Medulla oblongata (tissue), 1 donor: ENCODE measurements around the gene GPR155.
A peak's percentile ranks its signal among the peaks of the same experiment; 100 is the strongest.
"Not testable (repeated sequence)": the region's sequence is repeated elsewhere in the genome, so short reads cannot be mapped to it uniquely, and the experiment has no call there.

ENCODE experiments used
- DNase-seq: peaks from one replicate; pipeline ENCODE4 v3.0.0-alpha.2; 2015; ENCODE audit errors: extremely low spot score

The GPR155 gene

GRCh38 chr2:174492963-174493431 is 6.2 kb upstream of the GPR155 start:
- DNase-seq = peak; percentile 63

GRCh38 chr2:174491947-174492346 is 5.1 kb upstream of the GPR155 start:
- DNase-seq = no peak

GRCh38 chr2:174490051-174490450 is 3.2 kb upstream of the GPR155 start:
- DNase-seq = no peak

- DNase-seq = not testable (repeated sequence)
These were observed 2.7 kb upstream of the GPR155 start for GRCh38 chr2:174489520-174489919.

- DNase-seq = no peak
These were observed 962 bp upstream of the GPR155 start for GRCh38 chr2:174487820-174488162.

- DNase-seq = peak; percentile 99
These were observed 435 bp upstream of the GPR155 start for GRCh38 chr2:174487108-174487819.

GRCh38 chr2:174485788-174486562 is 854 bp downstream of the GPR155 start:
- DNase-seq = peak; percentile 46

GRCh38 chr2:174485045-174485444 is 1.8 kb downstream of the GPR155 start:
- DNase-seq = not testable (repeated sequence)

- DNase-seq = no peak
These were observed 2.3 kb downstream of the GPR155 start for GRCh38 chr2:174484573-174484972.

- no peak for DNase-seq
These were observed 4.0 kb downstream of the GPR155 start for GRCh38 chr2:174482854-174483253.

- no peak for DNase-seq
These were observed 9.1 kb downstream of the GPR155 start for GRCh38 chr2:174477759-174478158.

- no peak for DNase-seq
These were observed 13.0 kb downstream of the GPR155 start for GRCh38 chr2:174473796-174474195.

- peak; percentile 21 for DNase-seq
These were observed 21.5 kb downstream of the GPR155 start for GRCh38 chr2:174465327-174465726.

GRCh38 chr2:174461221-174461620 is 25.6 kb downstream of the GPR155 start:
- DNase-seq = no peak

GRCh38 chr2:174454566-174454965 is 32.3 kb downstream of the GPR155 start:
- DNase-seq = no peak

GRCh38 chr2:174450021-174450816 is 36.6 kb downstream of the GPR155 start:
- no peak for DNase-seq

- DNase-seq = no peak
These were observed 37.8 kb downstream of the GPR155 start for GRCh38 chr2:174449033-174449432.

- DNase-seq = no peak
These were observed 40.3 kb downstream of the GPR155 start for GRCh38 chr2:174446531-174446930.

- DNase-seq = no peak
These were observed 41.6 kb downstream of the GPR155 start for GRCh38 chr2:174445248-174445647.

GRCh38 chr2:174444761-174445160 is 42.1 kb downstream of the GPR155 start:
- DNase-seq = no peak

- DNase-seq = no peak
These were observed 44.0 kb downstream of the GPR155 start for GRCh38 chr2:174442546-174443510.
